ENCODE data around the gene BARHL1. TPM values are rescaled to one million over a fixed set of nuclear protein-coding genes. Genes with fewer than 3 reads are reported as not detected.

BARHL1 gene
- polyA plus RNA-seq, 2 of the 4 experiments (the other 2 are of a cell fraction) = not detected

GRCh38 chr9:132537352-132537751, 45.1 kb upstream of the BARHL1 start (continued):
- TF ChIP-seq ZNF302 (CRISPR knock-in tag; IDR thresholded peaks at IDR 0.05) = no peak
- TF ChIP-seq PBX3 (IDR thresholded peaks at IDR 0.05) = no peak
- TF ChIP-seq HDAC2 (IDR thresholded peaks at IDR 0.05) = no peak

- DNase-seq (ENCODE audit: low read depth in 1 of 2, low spot score in 1 of 2) = peak in 1 of 2 experiments; percentile 16
- TF ChIP-seq ELK1 (IDR thresholded peaks at IDR 0.05; ENCODE audit: low read depth, low read length) (no peak), MAZ (IDR thresholded peaks at IDR 0.05; ENCODE audit: borderline replicate concordance, low read depth, low read length) (no peak), ATOH8 (CRISPR knock-in tag; IDR thresholded peaks at IDR 0.05; ENCODE audit: low read depth) (no peak), HDAC2 (IDR thresholded peaks at IDR 0.05) (no peak), KDM1A (IDR thresholded peaks at IDR 0.05; ENCODE audit: low read depth) (no peak), TFCP2L1 (CRISPR knock-in tag; IDR thresholded peaks at IDR 0.05) (no peak), JUNB (IDR thresholded peaks at IDR 0.05) (no peak), KDM5A (IDR thresholded peaks at IDR 0.05) (no peak), USF2 (IDR thresholded peaks at IDR 0.05) (no peak), NR3C1 (IDR thresholded peaks at IDR 0.05) (no peak), RCOR1 (IDR thresholded peaks at IDR 0.05; ENCODE audit: low read depth, low read length) (no peak), CTCF (IDR thresholded peaks at IDR 0.05) (no peak), POLR2A (IDR thresholded peaks at IDR 0.05; ENCODE audit: low read length) (no peak), POLR2AphosphoS2 (conservative IDR thresholded peaks at IDR 0.05; ENCODE audit: low read length) (no peak), EP300 (IDR thresholded peaks at IDR 0.05) (no peak)
- Histone ChIP-seq H3K4me2 (no peak overlapping the region), H3K27ac (no peak overlapping the region), H3K9me3 (peaks cover 16% of the 10 kb centered on the region), H3K4me1 (no peaks in the 10 kb centered on the region), H3K4me3 (no peak overlapping the region)
- FAIRE-seq = no peak
- CTCF ChIA-PET = no interaction called here
- WGBS (ENCODE audit: missing lambda C conversion rate) = 50% methylated on average over 8 of the region's 8 CpGs
- no peak for ATAC-seq
- POLR2A ChIA-PET = no interaction called here
Observed at GRCh38 chr9:132538071-132538470, 44.3 kb upstream of the BARHL1 start.

GRCh38 chr9:132539096-132539495, 43.3 kb upstream of the BARHL1 start:
- Histone ChIP-seq H3K4me3 (no peak overlapping the region), H3K4me2 (no peak overlapping the region), H3K27ac (no peak overlapping the region), H3K4me1 (no peaks in the 10 kb centered on the region), H3K9me3 (peaks cover 14% of the 10 kb centered on the region)
- 62% methylated on average over 7 of the region's 7 CpGs for WGBS (ENCODE audit: missing lambda C conversion rate)
- TF ChIP-seq JUN (IDR thresholded peaks at IDR 0.05) = no peak
- no peak for TF ChIP-seq HEYL (CRISPR knock-in tag; IDR thresholded peaks at IDR 0.05)
- TF ChIP-seq MAFK (IDR thresholded peaks at IDR 0.05; ENCODE audit: partially characterized antibody) = no peak
- TF ChIP-seq CHD2 (IDR thresholded peaks at IDR 0.05; ENCODE audit: low read length, partially characterized antibody) = no peak
- no peak for TF ChIP-seq RFX5 (IDR thresholded peaks at IDR 0.05)
- no peak for TF ChIP-seq KDM1A (IDR thresholded peaks at IDR 0.05; ENCODE audit: low read depth)
- no peak for TF ChIP-seq FOSL2 (IDR thresholded peaks at IDR 0.05)
- no peak for TF ChIP-seq FOSL2 (CRISPR knock-in tag; IDR thresholded peaks at IDR 0.05)
- TF ChIP-seq MYC (IDR thresholded peaks at IDR 0.05; ENCODE audit: borderline replicate concordance, low read length) = no peak
- TF ChIP-seq RARB (CRISPR knock-in tag; IDR thresholded peaks at IDR 0.05) = no peak
- no peak for TF ChIP-seq ZFP36 (IDR thresholded peaks at IDR 0.05; ENCODE audit: borderline replicate concordance, partially characterized antibody)
- FAIRE-seq = no peak
- ChIA-PET CTCF (interaction anchor here (1.1 kb wide), 1 partner anchor 30 kb away, joined by 3 read pairs; no protein-coding TSS in a partner anchor), POLR2A (no interaction called here)
- DNase-seq (ENCODE audit: low read depth in 1 of 2, low spot score in 1 of 2) = peak in 1 of 2 experiments; percentile 13
- ATAC-seq = peak in 1 of 2 experiments; percentile 29; a peak in 1 of 6 replicates
